ENCODE measurements around the gene PPM1L.
"Not testable (repeated sequence)": the region's sequence is repeated elsewhere in the genome, so short reads cannot be mapped to it uniquely, and the experiment has no call there.

Gene PPM1L

GRCh38 chr3:160992712-160993111 is 236.7 kb downstream of the PPM1L start:
- DNase-seq, result no peak

- DNase-seq, result no peak
Observed at GRCh38 chr3:160996811-160997210, 240.8 kb downstream of the PPM1L start.

- DNase-seq, result no peak
Observed at GRCh38 chr3:160998581-160998980, 242.6 kb downstream of the PPM1L start.

- no peak for DNase-seq
Observed at GRCh38 chr3:160999274-160999673, 243.2 kb downstream of the PPM1L start.

GRCh38 chr3:161008086-161008485 is 252.1 kb downstream of the PPM1L start:
- no peak for DNase-seq

- DNase-seq, result not testable (repeated sequence)
Observed at GRCh38 chr3:161010151-161010550, 254.1 kb downstream of the PPM1L start.

- no peak for DNase-seq
Observed at GRCh38 chr3:161014843-161015749, 259.1 kb downstream of the PPM1L start.

- no peak for DNase-seq
Observed at GRCh38 chr3:161016417-161017313, 260.6 kb downstream of the PPM1L start.

GRCh38 chr3:161017971-161018370 is 261.9 kb downstream of the PPM1L start:
- DNase-seq, result no peak

GRCh38 chr3:161020256-161020655 is 264.2 kb downstream of the PPM1L start:
- DNase-seq, result peak in 1 of 2 experiments; percentile 16

GRCh38 chr3:161025911-161026310 is 269.9 kb downstream of the PPM1L start:
- no peak for DNase-seq

GRCh38 chr3:161026612-161027510 is 270.8 kb downstream of the PPM1L start:
- DNase-seq, result no peak

- no peak for DNase-seq
Observed at GRCh38 chr3:161028555-161029153, 272.6 kb downstream of the PPM1L start.

- DNase-seq, result no peak
Observed at GRCh38 chr3:161031134-161031533, 275.1 kb downstream of the PPM1L start.

- DNase-seq, result peak; percentile 91 to 95
Observed at GRCh38 chr3:161034913-161035550, 279.0 kb downstream of the PPM1L start.

- DNase-seq, result peak; percentile 85 to 88
Observed at GRCh38 chr3:161035711-161036110, 279.7 kb downstream of the PPM1L start.

- no peak for DNase-seq
Observed at GRCh38 chr3:161038725-161039124, 282.7 kb downstream of the PPM1L start.

GRCh38 chr3:161042023-161042501 is 286.0 kb downstream of the PPM1L start:
- no peak for DNase-seq

- peak; percentile 7 for DNase-seq
Observed at GRCh38 chr3:161043336-161044035, 287.5 kb downstream of the PPM1L start.

- no peak for DNase-seq
Observed at GRCh38 chr3:161049683-161050248, 293.7 kb downstream of the PPM1L start.

Data from Kasumi-1 (cell line).